Upper lobe of left lung (tissue), 6 donors: ENCODE measurements around the gene ALB. TPM values are rescaled to one million over a fixed set of nuclear protein-coding genes. Genes with fewer than 3 reads are reported as not detected.
"Not testable (repeated sequence)": the region's sequence is repeated elsewhere in the genome, so short reads cannot be mapped to it uniquely, and the experiment has no call there.

Source experiments
- ATAC-seq, 2 donors: fragments of 200-7000 bp; cut with Tn5 transposase; one replicate each; pipeline ENCODE4 v1.9.1; 2022; ENCODE audit warnings: mild to moderate bottlenecking in 2 of 2, moderate library complexity in 2 of 2; ENCODE audit not compliant: low FRiP score in 2 of 2
- DNase-seq, 2 donors: peaks; one replicate each; pipeline ENCODE4 v3.0.0-alpha.2; 2019 to 2020
- H3K27ac ChIP-seq, 4 donors: fragments of 200-600 bp; sonication (generic); one replicate each; pipeline ENCODE4 v1.5.1; 2016 to 2019
- H3K27me3 ChIP-seq, 4 donors: fragments of 200-600 bp; sonication (generic); one replicate each; pipeline ENCODE4 v1.5.1; 2017 to 2019
- H3K36me3 ChIP-seq, 4 donors: fragments of 200-600 bp; sonication (generic); one replicate each; pipeline ENCODE4 v1.5.1; 2016 to 2019
- H3K4me1 ChIP-seq, 4 donors: fragments of 200-600 bp; sonication (generic); one replicate each; pipeline ENCODE4 v1.5.1; 2018 to 2019
- H3K4me3 ChIP-seq, 4 donors: fragments of 200-600 bp; sonication (generic); one replicate each; pipeline ENCODE4 v1.5.1; 2017 to 2019; ENCODE audit warnings: mild to moderate bottlenecking in 2 of 4, moderate library complexity in 1 of 4
- H3K9me3 ChIP-seq, 4 donors: fragments of 200-600 bp; sonication (generic); one replicate each; pipeline ENCODE4 v1.5.1; 2018 to 2019
- CTCF ChIP-seq, 6 experiments: fragments of 450-650 bp in 4 of 6; fragments of 200-600 bp in 2 of 6; sonication (generic) in 2 of 6; IDR thresholded peaks; one replicate each; pipeline ENCODE4 v1.5.1; 2016 to 2019; ENCODE audit warnings: antibody characterized with exemption in 6 of 6
- EP300 ChIP-seq, 4 donors: sonication (generic); formaldehyde crosslinking; IDR thresholded peaks; one replicate each; pipeline ENCODE4 v1.5.1; 2017; ENCODE audit warnings: antibody characterized with exemption in 4 of 4, control low read depth in 2 of 4
- POLR2A ChIP-seq, 4 donors: fragments of 450-650 bp; IDR thresholded peaks; one replicate each; pipeline ENCODE4 v1.5.1; 2016 to 2017; ENCODE audit warnings: antibody characterized with exemption in 4 of 4, mild to moderate bottlenecking in 2 of 4
- POLR2AphosphoS5 ChIP-seq, 2 donors: sonication (generic); formaldehyde crosslinking; IDR thresholded peaks; one replicate each; pipeline ENCODE4 v1.5.1; 2017; ENCODE audit warnings: antibody characterized with exemption in 2 of 2
- WGBS, 2 donors: methylation state at CpG; one replicate each; pipeline ENCODE4 v1.1.5; 2017 to 2018; 5-methylcytosine and 5-hydroxymethylcytosine counted together
- total RNA-seq, 6 donors: library from RNA; depleted of rRNA in 4 of 6; stranded (reverse); fragments of >200 nt in 4 of 6; gene quantifications; one replicate each; pipeline versions ENCODE4 v1.1.0 to v1.2.1, GENCODE V29; 2016 to 2021
- donor health status: DM: no; HTN: no; CAD: no; lungs with moderate emphysema.
- donor health status: DM: no; HTN: yes; CAD: no; lungs with severe emphysema.

ALB gene
- total RNA-seq = 10 to 100 TPM in 2 of 6 donors, 1 to 10 TPM in 1, under 1 TPM in 1, not detected in 2; 0.30 to 44.5 (median 13.7) TPM

DNA sequence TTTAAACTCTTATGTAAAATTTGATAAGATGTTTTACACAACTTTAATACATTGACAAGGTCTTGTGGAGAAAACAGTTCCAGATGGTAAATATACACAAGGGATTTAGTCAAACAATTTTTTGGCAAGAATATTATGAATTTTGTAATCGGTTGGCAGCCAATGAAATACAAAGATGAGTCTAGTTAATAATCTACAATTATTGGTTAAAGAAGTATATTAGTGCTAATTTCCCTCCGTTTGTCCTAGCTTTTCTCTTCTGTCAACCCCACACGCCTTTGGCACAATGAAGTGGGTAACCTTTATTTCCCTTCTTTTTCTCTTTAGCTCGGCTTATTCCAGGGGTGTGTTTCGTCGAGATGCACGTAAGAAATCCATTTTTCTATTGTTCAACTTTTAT, at the start of gene ALB:
Gene ALB (plus strand): TSS at position 246 of the 400 bp plus-strand sequence. CDS start 41 bp downstream, at position 287.
- no peak within 1 kb of the TSS for H3K27ac ChIP-seq
- no peak within 1 kb of the TSS for H3K4me3 ChIP-seq
- no peak for DNase-seq
- no peaks in the 10 kb centered on the region for H3K27me3 ChIP-seq
- WGBS, 2 donors = 78 to 79% methylated on average over 7 of the region's 7 CpGs
- no peaks in the 10 kb centered on the region for H3K9me3 ChIP-seq
- H3K36me3 ChIP-seq = no peaks in the 10 kb centered on the region
- TF ChIP-seq POLR2A (IDR thresholded peaks at IDR 0.05) (no peak), POLR2AphosphoS5 (IDR thresholded peaks at IDR 0.05) (no peak)
- no peak for ATAC-seq
- no peaks in the 10 kb centered on the region for H3K4me1 ChIP-seq

DNA sequence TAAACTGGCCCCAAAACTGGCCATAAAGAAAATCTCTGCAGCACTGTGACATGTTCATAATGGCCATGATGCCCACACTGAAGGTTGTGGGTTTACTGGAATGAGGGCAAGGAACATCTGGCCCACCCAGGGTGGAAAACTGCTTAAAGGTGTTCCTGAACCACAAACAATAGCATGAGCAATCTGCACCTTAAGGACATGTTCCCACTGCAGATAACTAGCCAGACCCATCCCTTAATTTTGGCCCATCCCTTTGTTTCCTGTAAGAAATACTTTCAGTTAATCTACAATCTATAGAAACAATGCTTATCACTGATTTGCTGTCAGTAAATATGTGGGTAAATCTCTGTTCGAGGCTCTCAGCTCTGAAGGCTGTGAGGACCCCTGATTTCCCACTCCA, 46.9 kb upstream of the ALB start:
- 69 to 77% methylated on average over 1 of the region's 1 CpG for WGBS, 2 donors
- H3K4me1 ChIP-seq = not testable (repeated sequence)

GRCh38 chr4:73369506-73370199, 34.4 kb upstream of the ALB start:
- not testable (repeated sequence) for H3K36me3 ChIP-seq, DNase-seq, H3K9me3 ChIP-seq, H3K27ac ChIP-seq, ATAC-seq, H3K4me3 ChIP-seq, H3K27me3 ChIP-seq, H3K4me1 ChIP-seq
- WGBS, 2 donors = 87 to 91% methylated on average over 8 of the region's 8 CpGs

More for the DNA sequence above, 46.9 kb upstream of the ALB start:
- H3K27ac ChIP-seq, H3K4me3 ChIP-seq, DNase-seq, H3K27me3 ChIP-seq, H3K36me3 ChIP-seq, ATAC-seq: not testable (repeated sequence)
- peaks cover 0 to 13% (median 3%) of the 10 kb centered on the region in 4 donors for H3K9me3 ChIP-seq

- H3K9me3 ChIP-seq = no peaks in the 10 kb centered on the region
- WGBS, 2 donors = 47 to 54% methylated on average over 1 of the region's 1 CpG
- DNase-seq (no peak), ATAC-seq (no peak)
- H3K27me3 ChIP-seq = no peaks in the 10 kb centered on the region
- TF ChIP-seq EP300 (IDR thresholded peaks at IDR 0.05) (no peak), CTCF (IDR thresholded peaks at IDR 0.05) (no peak), POLR2AphosphoS5 (IDR thresholded peaks at IDR 0.05) (no peak), POLR2A (IDR thresholded peaks at IDR 0.05) (no peak)
- H3K27ac ChIP-seq = no peak overlapping the region
- H3K4me3 ChIP-seq = no peak overlapping the region
- no peaks in the 10 kb centered on the region for H3K36me3 ChIP-seq
- H3K4me1 ChIP-seq = no peaks in the 10 kb centered on the region
Measured at GRCh38 chr4:73375328-73375741, 28.8 kb upstream of the ALB start.

DNA sequence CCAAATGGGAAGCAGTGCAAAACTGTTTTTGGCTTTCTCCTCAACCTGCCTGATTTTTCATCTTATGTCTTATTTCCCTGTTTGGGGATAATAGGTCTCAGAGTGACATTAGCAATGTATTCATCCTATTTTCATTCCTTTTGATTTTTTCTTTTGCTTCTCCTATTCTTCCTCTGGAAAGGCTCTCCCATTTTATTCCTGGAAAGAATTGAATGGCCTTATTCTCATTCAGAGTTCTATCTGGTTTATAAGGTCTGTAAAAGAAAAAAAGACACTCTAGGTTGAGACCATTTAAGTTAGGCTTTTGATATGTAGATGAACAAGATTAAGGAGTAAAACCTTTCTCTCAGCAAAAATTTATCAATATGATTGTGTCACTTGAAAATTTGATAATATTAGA, 27.8 kb upstream of the ALB start:
- Histone ChIP-seq H3K4me1 (no peaks in the 10 kb centered on the region), H3K27me3 (no peaks in the 10 kb centered on the region), H3K4me3 (no peak overlapping the region), H3K36me3 (no peaks in the 10 kb centered on the region), H3K27ac (no peak overlapping the region), H3K9me3 (no peaks in the 10 kb centered on the region)
- no peak for DNase-seq
- TF ChIP-seq POLR2AphosphoS5 (IDR thresholded peaks at IDR 0.05) = no peak
- TF ChIP-seq POLR2A (IDR thresholded peaks at IDR 0.05) = no peak
- no peak for TF ChIP-seq CTCF (IDR thresholded peaks at IDR 0.05)
- no peak for TF ChIP-seq EP300 (IDR thresholded peaks at IDR 0.05)
- no peak for ATAC-seq

- no peaks in the 10 kb centered on the region for H3K9me3 ChIP-seq
- WGBS, 2 donors = 75 to 78% methylated on average over 4 of the region's 4 CpGs
Measured at GRCh38 chr4:73376976-73377375, 27.1 kb upstream of the ALB start.

GRCh38 chr4:73378887-73379286, 25.2 kb upstream of the ALB start:
- no peak for TF ChIP-seq CTCF (IDR thresholded peaks at IDR 0.05)
- no peak for TF ChIP-seq EP300 (IDR thresholded peaks at IDR 0.05)
- no peak for TF ChIP-seq POLR2AphosphoS5 (IDR thresholded peaks at IDR 0.05)
- TF ChIP-seq POLR2A (IDR thresholded peaks at IDR 0.05) = no peak
- Histone ChIP-seq H3K27ac (no peak overlapping the region), H3K4me3 (no peak overlapping the region), H3K27me3 (no peaks in the 10 kb centered on the region), H3K9me3 (no peaks in the 10 kb centered on the region), H3K36me3 (no peaks in the 10 kb centered on the region), H3K4me1 (no peaks in the 10 kb centered on the region)
- 57 to 63% methylated on average over 5 of the region's 5 CpGs for WGBS, 2 donors
- ATAC-seq (no peak), DNase-seq (no peak)

More at GRCh38 chr4:73376976-73377375, 27.1 kb upstream of the ALB start:
- Histone ChIP-seq H3K4me1 (no peaks in the 10 kb centered on the region), H3K4me3 (no peak overlapping the region), H3K36me3 (no peaks in the 10 kb centered on the region), H3K27ac (no peak overlapping the region), H3K27me3 (no peaks in the 10 kb centered on the region)
- DNase-seq (no peak), ATAC-seq (no peak)
- TF ChIP-seq POLR2AphosphoS5 (IDR thresholded peaks at IDR 0.05) = no peak
